ENCODE data around the gene GUCA2B. TPM values are rescaled to one million over a fixed set of nuclear protein-coding genes. Genes with fewer than 3 reads are reported as not detected.

Gene GUCA2B
- total RNA-seq, 1 donor from 2014 or later = not detected

- peaks cover 0 to 8% (median 6%) of the 10 kb centered on the region in 3 donors for H3K4me1 ChIP-seq (ENCODE audit: control insufficient read depth in 3 of 3, insufficient read depth in 3 of 3, low read length in 3 of 3)
- no peaks in the 10 kb centered on the region for H3K36me3 ChIP-seq (ENCODE audit: control insufficient read depth in 3 of 3, insufficient read depth in 3 of 3, low read length in 3 of 3)
- no peak overlapping the region for H3K4me3 ChIP-seq (ENCODE audit: low read length in 3 of 3)
- H3K27me3 ChIP-seq (ENCODE audit: control insufficient read depth in 3 of 3, insufficient read depth in 3 of 3, low read length in 3 of 3) = peaks cover 14 to 28% (median 24%) of the 10 kb centered on the region in 3 donors
- no peak overlapping the region for H3K9ac ChIP-seq (ENCODE audit: low read depth in 1 of 3, low read length in 3 of 3)
- no peaks in the 10 kb centered on the region for H3K9me3 ChIP-seq (ENCODE audit: control insufficient read depth in 3 of 3, low read length in 3 of 3)
- H3K27ac ChIP-seq (ENCODE audit: low read depth, low read length) = no peak overlapping the region
These were observed 2.6 kb upstream of the GUCA2B start for GRCh38 chr1:42150651-42151050.

- Histone ChIP-seq H3K27me3 (ENCODE audit: control insufficient read depth in 3 of 3, insufficient read depth in 3 of 3, low read length in 3 of 3) (peaks cover under 1 to 15% (median 9%) of the 10 kb centered on the region in 3 donors), H3K9me3 (ENCODE audit: control insufficient read depth in 3 of 3, low read length in 3 of 3) (no peaks in the 10 kb centered on the region), H3K4me3 (ENCODE audit: low read length in 3 of 3) (no peak overlapping the region), H3K9ac (ENCODE audit: low read depth in 1 of 3, low read length in 3 of 3) (no peak overlapping the region), H3K27ac (ENCODE audit: low read depth, low read length) (no peak overlapping the region), H3K36me3 (ENCODE audit: control insufficient read depth in 3 of 3, insufficient read depth in 3 of 3, low read length in 3 of 3) (no peaks in the 10 kb centered on the region), H3K4me1 (ENCODE audit: control insufficient read depth in 3 of 3, insufficient read depth in 3 of 3, low read length in 3 of 3) (peaks cover 0 to 5% (median 0%) of the 10 kb centered on the region in 3 donors)
These were observed 1.1 kb upstream of the GUCA2B start for GRCh38 chr1:42152119-42152518.

DNA sequence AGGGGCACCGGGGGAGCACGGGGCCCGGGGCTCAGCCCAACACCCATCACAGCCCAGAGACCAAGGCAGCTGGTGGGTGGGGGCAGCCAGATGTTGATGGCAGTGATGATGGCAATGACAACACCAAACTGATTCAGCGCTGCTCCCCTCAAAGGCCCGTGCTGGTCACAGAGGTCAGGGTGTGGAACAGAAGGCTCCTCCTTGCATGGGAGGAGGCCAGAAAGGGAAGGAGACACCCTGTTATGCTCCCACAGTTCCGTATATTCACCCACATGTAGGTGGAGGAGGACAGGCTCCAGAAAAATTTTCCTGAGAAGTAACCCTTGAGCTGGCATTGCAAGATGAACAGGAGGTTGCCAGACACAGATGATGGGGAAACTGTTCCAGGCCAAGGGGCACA is 414 bp downstream of the GUCA2B start:
- Histone ChIP-seq H3K4me1 (ENCODE audit: control insufficient read depth in 3 of 3, insufficient read depth in 3 of 3, low read length in 3 of 3) (peaks cover 0 to 5% (median 0%) of the 10 kb centered on the region in 3 donors), H3K27me3 (ENCODE audit: control insufficient read depth in 3 of 3, insufficient read depth in 3 of 3, low read length in 3 of 3) (peaks cover 0 to 6% (median 6%) of the 10 kb centered on the region in 3 donors), H3K9ac (ENCODE audit: low read depth in 1 of 3, low read length in 3 of 3) (no peak overlapping the region), H3K9me3 (ENCODE audit: control insufficient read depth in 3 of 3, low read length in 3 of 3) (no peaks in the 10 kb centered on the region), H3K27ac (ENCODE audit: low read depth, low read length) (no peak overlapping the region), H3K4me3 (ENCODE audit: low read length in 3 of 3) (no peak overlapping the region), H3K36me3 (ENCODE audit: control insufficient read depth in 3 of 3, insufficient read depth in 3 of 3, low read length in 3 of 3) (no peaks in the 10 kb centered on the region)

DNA sequence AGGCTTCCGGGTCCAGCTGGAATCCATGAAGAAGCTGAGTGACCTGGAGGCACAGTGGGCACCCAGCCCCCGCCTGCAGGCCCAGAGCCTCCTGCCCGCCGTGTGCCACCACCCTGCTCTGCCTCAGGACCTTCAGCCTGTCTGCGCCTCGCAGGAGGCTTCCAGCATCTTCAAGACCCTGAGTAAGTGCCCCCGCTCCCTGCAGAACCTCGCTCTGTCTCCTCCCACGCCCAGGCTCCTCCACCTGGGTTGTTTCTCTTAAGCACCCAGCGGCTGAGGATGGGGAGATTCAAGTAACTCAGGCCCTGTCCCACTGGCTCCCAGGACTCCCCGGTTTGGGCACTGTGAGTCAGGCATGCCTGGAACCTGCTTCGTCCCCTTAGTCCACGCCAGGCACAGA is 1.5 kb downstream of the GUCA2B start:
- H3K9me3 ChIP-seq (ENCODE audit: control insufficient read depth in 3 of 3, low read length in 3 of 3) = no peaks in the 10 kb centered on the region
- no peaks in the 10 kb centered on the region for H3K36me3 ChIP-seq (ENCODE audit: control insufficient read depth in 3 of 3, insufficient read depth in 3 of 3, low read length in 3 of 3)
- peaks cover 0 to 6% (median 5%) of the 10 kb centered on the region in 3 donors for H3K27me3 ChIP-seq (ENCODE audit: control insufficient read depth in 3 of 3, insufficient read depth in 3 of 3, low read length in 3 of 3)
- H3K27ac ChIP-seq (ENCODE audit: low read depth, low read length) = no peak overlapping the region
- H3K9ac ChIP-seq (ENCODE audit: low read depth in 1 of 3, low read length in 3 of 3) = no peak overlapping the region
- H3K4me3 ChIP-seq (ENCODE audit: low read length in 3 of 3) = no peak overlapping the region
- H3K4me1 ChIP-seq (ENCODE audit: control insufficient read depth in 3 of 3, insufficient read depth in 3 of 3, low read length in 3 of 3) = peaks cover 0 to 5% (median 0%) of the 10 kb centered on the region in 3 donors

DNA sequence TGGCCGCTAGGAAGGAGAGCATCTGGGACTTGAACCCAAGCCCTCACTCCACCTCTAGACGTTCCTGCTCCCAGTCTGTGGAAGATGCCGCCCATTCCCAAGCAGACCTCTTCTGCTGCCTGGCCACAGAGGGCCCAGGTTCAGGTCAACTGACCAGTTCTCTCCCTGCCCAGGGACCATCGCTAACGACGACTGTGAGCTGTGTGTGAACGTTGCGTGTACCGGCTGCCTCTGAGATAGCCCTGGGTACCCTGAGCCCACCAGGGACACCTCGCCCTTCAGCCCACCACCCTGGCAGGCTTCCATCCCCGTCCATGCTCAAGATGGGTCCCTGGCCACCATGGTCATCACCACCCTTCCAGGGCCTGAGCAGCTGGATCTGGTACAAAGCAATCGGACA is 2.2 kb downstream of the GUCA2B start:
- H3K36me3 ChIP-seq (ENCODE audit: control insufficient read depth in 3 of 3, insufficient read depth in 3 of 3, low read length in 3 of 3) = no peaks in the 10 kb centered on the region
- no peak overlapping the region for H3K4me3 ChIP-seq (ENCODE audit: low read length in 3 of 3)
- H3K27ac ChIP-seq (ENCODE audit: low read depth, low read length) = no peak overlapping the region
- H3K4me1 ChIP-seq (ENCODE audit: control insufficient read depth in 3 of 3, insufficient read depth in 3 of 3, low read length in 3 of 3) = peaks cover 0 to 5% (median 0%) of the 10 kb centered on the region in 3 donors
- peaks cover 0 to 6% (median 4%) of the 10 kb centered on the region in 3 donors for H3K27me3 ChIP-seq (ENCODE audit: control insufficient read depth in 3 of 3, insufficient read depth in 3 of 3, low read length in 3 of 3)
- H3K9me3 ChIP-seq (ENCODE audit: control insufficient read depth in 3 of 3, low read length in 3 of 3) = no peaks in the 10 kb centered on the region
- no peak overlapping the region for H3K9ac ChIP-seq (ENCODE audit: low read depth in 1 of 3, low read length in 3 of 3)

- Histone ChIP-seq H3K36me3 (ENCODE audit: control insufficient read depth in 3 of 3, insufficient read depth in 3 of 3, low read length in 3 of 3) (no peaks in the 10 kb centered on the region), H3K27ac (ENCODE audit: low read depth, low read length) (no peak overlapping the region), H3K4me1 (ENCODE audit: control insufficient read depth in 3 of 3, insufficient read depth in 3 of 3, low read length in 3 of 3) (peaks cover 0 to under 1% (median 0%) of the 10 kb centered on the region in 3 donors), H3K4me3 (ENCODE audit: low read length in 3 of 3) (no peak overlapping the region), H3K9me3 (ENCODE audit: control insufficient read depth in 3 of 3, low read length in 3 of 3) (peaks cover 0 to 4% (median 0%) of the 10 kb centered on the region in 3 donors), H3K27me3 (ENCODE audit: control insufficient read depth in 3 of 3, insufficient read depth in 3 of 3, low read length in 3 of 3) (peaks cover 0 to 6% (median 3%) of the 10 kb centered on the region in 3 donors), H3K9ac (ENCODE audit: low read depth in 1 of 3, low read length in 3 of 3) (no peak overlapping the region)
These were observed 4.5 kb downstream of the GUCA2B start for GRCh38 chr1:42157667-42158066.

GRCh38 chr1:42158189-42158588 is 5.0 kb downstream of the GUCA2B start:
- H3K27ac ChIP-seq (ENCODE audit: low read depth, low read length) = no peak overlapping the region
- no peaks in the 10 kb centered on the region for H3K4me1 ChIP-seq (ENCODE audit: control insufficient read depth in 3 of 3, insufficient read depth in 3 of 3, low read length in 3 of 3)
- H3K27me3 ChIP-seq (ENCODE audit: control insufficient read depth in 3 of 3, insufficient read depth in 3 of 3, low read length in 3 of 3) = peaks cover 0 to 6% (median 0%) of the 10 kb centered on the region in 3 donors
- H3K9me3 ChIP-seq (ENCODE audit: control insufficient read depth in 3 of 3, low read length in 3 of 3) = peaks cover 0 to 4% (median 0%) of the 10 kb centered on the region in 3 donors
- H3K9ac ChIP-seq (ENCODE audit: low read depth in 1 of 3, low read length in 3 of 3) = no peak overlapping the region
- no peak overlapping the region for H3K4me3 ChIP-seq (ENCODE audit: low read length in 3 of 3)
- no peaks in the 10 kb centered on the region for H3K36me3 ChIP-seq (ENCODE audit: control insufficient read depth in 3 of 3, insufficient read depth in 3 of 3, low read length in 3 of 3)

GRCh38 chr1:42162181-42162580 is 9.0 kb downstream of the GUCA2B start:
- H3K4me1 ChIP-seq (ENCODE audit: control insufficient read depth in 3 of 3, insufficient read depth in 3 of 3, low read length in 3 of 3) = peaks cover 0 to 18% (median 17%) of the 10 kb centered on the region in 3 donors
- no peak overlapping the region for H3K9ac ChIP-seq (ENCODE audit: low read depth in 1 of 3, low read length in 3 of 3)
- H3K4me3 ChIP-seq (ENCODE audit: low read length in 3 of 3) = no peak overlapping the region
- no peaks in the 10 kb centered on the region for H3K27me3 ChIP-seq (ENCODE audit: control insufficient read depth in 3 of 3, insufficient read depth in 3 of 3, low read length in 3 of 3)
- no peak overlapping the region for H3K27ac ChIP-seq (ENCODE audit: low read depth, low read length)
- peaks cover 0 to 4% (median 0%) of the 10 kb centered on the region in 3 donors for H3K9me3 ChIP-seq (ENCODE audit: control insufficient read depth in 3 of 3, low read length in 3 of 3)
- H3K36me3 ChIP-seq (ENCODE audit: control insufficient read depth in 3 of 3, insufficient read depth in 3 of 3, low read length in 3 of 3) = no peaks in the 10 kb centered on the region

DNA sequence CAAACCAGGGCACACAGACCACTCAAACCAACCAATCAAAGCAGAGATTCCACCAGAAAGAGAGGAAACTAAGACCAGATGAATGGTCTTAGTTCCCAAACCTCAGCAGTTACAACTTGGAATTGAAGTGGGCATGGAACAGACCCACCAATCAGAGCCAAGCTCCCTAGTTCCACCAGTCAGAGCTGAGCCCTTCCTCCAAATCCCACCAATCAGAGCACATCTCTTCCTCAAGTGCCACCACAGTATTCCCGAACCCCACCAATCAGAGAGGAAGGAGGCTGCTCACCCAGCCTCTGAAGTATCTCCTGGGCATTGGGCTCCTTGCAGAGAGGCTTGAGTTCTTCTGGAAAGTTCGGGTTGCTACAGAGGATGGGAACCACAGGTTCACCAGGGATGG is 9.9 kb downstream of the GUCA2B start:
- Histone ChIP-seq H3K27me3 (ENCODE audit: control insufficient read depth in 3 of 3, insufficient read depth in 3 of 3, low read length in 3 of 3) (no peaks in the 10 kb centered on the region), H3K4me3 (ENCODE audit: low read length in 3 of 3) (no peak overlapping the region), H3K9ac (ENCODE audit: low read depth in 1 of 3, low read length in 3 of 3) (no peak overlapping the region), H3K4me1 (ENCODE audit: control insufficient read depth in 3 of 3, insufficient read depth in 3 of 3, low read length in 3 of 3) (peaks cover 0 to 18% (median 17%) of the 10 kb centered on the region in 3 donors), H3K9me3 (ENCODE audit: control insufficient read depth in 3 of 3, low read length in 3 of 3) (peaks cover 0 to 4% (median 0%) of the 10 kb centered on the region in 3 donors), H3K36me3 (ENCODE audit: control insufficient read depth in 3 of 3, insufficient read depth in 3 of 3, low read length in 3 of 3) (no peaks in the 10 kb centered on the region), H3K27ac (ENCODE audit: low read depth, low read length) (no peak overlapping the region)

DNA sequence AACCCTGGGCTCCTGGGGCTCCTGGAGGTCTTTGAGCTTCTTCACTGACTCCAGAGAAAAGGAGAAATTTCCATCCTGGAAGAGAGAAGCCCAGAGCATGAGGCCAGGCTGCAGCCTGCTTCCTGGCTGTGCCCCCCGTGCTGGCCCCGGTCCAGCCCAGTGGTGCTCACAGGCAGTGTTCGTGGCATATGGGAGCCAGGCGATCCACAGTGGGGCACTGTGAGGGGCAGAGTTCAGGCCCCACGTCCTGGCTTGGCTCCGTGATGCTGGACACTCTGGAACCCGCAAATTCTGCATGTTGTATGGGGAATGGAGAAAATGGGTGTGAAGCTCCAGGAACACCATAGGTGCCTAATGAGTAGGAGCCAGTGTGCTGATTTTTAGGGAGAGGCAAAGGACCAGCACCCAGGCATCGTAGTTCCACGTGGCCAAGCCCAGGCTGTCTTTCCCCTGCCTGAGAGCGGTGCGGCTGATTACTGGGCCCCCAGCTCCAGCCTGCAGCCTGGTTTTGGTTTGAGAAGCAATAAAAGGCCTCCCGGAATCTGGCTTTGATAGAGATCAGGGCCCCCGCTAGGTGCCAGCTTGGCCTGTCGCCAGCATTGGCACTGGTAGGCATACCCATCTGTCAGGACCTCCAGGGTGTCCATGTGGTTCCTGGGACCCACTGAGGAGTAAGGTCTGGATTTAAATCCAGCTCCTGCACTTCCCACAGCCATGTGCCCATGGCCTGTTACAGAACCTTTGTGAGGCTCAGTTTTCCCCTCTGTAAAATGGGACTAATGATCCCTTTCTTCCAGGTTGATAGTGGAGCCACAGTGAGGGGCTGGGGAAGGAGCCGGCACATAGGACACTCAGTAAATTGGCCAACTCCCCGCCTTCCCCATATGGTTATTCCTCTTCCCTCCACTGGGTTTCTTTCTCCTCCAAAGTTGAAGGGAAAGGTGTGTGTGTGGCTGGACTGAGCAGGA is 10.6 kb downstream of the GUCA2B start:
- Histone ChIP-seq H3K27ac (ENCODE audit: low read depth, low read length) (no peak overlapping the region), H3K36me3 (ENCODE audit: control insufficient read depth in 3 of 3, insufficient read depth in 3 of 3, low read length in 3 of 3) (no peaks in the 10 kb centered on the region), H3K9ac (ENCODE audit: low read depth in 1 of 3, low read length in 3 of 3) (no peak overlapping the region), H3K4me3 (ENCODE audit: low read length in 3 of 3) (no peak overlapping the region), H3K4me1 (ENCODE audit: control insufficient read depth in 3 of 3, insufficient read depth in 3 of 3, low read length in 3 of 3) (peaks cover 0 to 18% (median 17%) of the 10 kb centered on the region in 3 donors), H3K27me3 (ENCODE audit: control insufficient read depth in 3 of 3, insufficient read depth in 3 of 3, low read length in 3 of 3) (no peaks in the 10 kb centered on the region), H3K9me3 (ENCODE audit: control insufficient read depth in 3 of 3, low read length in 3 of 3) (peaks cover 0 to 4% (median 0%) of the 10 kb centered on the region in 3 donors)
